GM18861 (cell line): ENCODE results near the gene CNPY1.

Experiments used
- ATAC-seq: cut with Tn5 transposase; IDR thresholded peaks from one replicate; pipeline ENCODE4 v1.9.1; 2021; ENCODE audit not compliant: unreplicated experiment

The CNPY1 gene

DNA sequence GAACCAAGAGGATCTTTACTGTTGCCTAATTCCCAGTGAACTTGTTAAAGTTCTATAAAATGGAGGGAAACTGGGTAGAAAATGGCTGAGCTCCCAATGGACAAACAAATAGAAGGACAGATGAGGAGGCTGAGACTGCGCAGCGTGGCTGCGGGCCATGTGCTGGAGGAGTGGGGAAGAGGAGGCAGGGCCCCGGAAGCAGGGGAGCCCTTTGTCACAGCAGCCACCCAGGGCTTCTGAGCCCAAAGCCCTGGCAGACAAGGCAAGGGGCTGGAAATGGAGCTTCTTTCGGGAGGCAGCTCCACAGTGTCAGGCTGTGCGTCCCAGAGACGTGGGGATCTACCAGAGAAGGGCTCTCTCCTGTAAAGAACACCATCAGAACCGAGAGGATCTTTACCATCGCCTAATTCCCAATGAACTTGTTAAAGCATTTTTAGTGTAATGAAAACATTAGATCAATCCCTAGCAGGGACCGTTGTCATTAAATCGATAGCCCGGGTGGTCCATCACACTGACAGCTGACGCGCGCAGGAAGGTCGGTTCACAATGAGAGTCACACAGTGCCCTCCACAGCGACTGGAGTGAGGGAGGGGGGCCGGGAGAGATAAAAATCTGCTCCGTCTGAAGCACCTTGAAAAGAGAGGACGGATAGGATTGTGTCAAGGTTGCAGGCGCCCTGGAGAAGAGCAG lies 14.0 kb upstream of the CNPY1 start:
- no peak for ATAC-seq

DNA sequence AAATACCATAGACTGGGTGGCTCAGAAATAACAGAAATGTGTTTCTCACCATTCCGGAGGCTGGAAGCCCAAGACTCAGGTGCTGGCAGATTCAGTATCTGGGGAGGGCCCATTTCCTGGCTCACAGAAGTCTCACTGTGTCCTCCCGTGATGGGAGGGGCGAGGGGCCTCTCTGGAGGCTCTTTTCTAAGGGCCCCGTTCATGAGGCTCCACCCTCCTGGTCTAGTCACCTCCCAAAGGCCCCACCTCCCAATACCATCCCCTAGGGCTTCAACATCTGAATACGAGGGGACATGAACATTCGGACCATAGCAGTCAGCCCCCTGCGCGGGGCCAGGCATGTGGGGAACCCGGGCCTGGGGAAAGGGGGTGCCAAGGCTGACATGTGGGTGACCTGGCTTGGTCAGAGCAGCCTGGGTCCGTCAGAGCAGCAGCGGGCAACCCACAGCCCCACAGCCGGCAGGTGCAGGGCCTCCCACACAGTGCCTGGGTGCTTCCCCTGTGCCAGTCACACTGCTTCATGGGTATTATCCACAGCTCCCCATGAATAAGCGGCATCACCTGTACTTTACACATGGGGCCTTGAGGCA lies 13.3 kb upstream of the CNPY1 start:
- no peak for ATAC-seq

DNA sequence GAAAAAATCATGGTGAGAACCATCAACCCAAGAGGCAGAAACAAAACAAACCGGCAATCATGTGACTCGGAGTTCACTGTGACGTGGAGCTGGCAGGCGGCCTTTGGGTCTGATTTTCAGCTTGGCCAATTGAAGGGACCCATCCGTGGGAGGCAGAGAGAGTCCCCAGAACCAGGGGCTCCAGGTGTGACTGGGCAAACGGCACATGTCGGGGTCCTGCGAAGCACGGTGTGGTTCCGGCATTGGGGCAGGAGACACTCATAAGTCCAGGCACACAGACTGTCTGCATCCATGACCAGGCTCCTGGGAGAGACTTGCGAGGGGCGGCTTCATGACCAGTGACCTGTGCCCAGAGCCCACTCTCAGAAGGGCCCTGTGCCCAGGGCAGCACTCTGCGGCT lies 12.6 kb upstream of the CNPY1 start:
- ATAC-seq = no peak

DNA sequence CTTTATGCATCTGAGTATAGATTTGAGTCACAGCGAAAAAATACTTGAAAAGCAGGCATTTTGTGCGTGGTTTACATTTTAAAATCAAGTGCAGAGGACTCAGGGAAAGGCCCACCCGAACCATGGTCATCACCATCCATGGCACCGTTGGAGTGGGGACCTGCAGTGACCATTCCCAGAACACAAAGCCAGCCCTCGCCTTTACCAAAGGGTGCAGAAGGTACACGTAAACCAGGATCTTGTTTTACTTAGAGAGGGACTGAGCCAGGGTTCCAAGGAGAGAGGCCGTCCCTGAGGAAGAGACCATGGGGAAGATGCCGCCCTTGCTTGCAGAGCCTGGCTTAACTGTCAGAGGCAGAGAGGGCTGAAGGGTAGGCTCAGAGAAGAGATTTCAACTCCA lies 12.0 kb upstream of the CNPY1 start:
- ATAC-seq = no peak

DNA sequence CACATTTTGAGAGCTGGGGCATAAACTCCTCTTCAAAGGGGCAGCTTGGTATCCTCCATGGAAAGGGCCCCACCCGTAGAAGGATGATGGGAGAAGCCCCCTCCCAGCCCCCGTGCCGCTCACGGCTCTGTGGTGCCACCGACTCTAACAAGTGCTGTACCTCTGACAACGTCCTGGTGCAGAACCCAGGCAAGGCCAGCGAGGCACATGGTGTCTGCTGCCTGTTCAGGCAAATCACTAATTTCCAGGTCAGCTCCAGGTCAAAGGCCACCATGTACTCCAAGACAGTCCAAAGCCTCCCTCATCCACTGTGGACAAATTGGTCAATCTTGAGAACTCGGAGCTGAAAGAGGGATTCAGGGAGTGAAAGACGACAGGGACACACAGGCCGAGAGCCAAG lies 11.4 kb upstream of the CNPY1 start:
- no peak for ATAC-seq

DNA sequence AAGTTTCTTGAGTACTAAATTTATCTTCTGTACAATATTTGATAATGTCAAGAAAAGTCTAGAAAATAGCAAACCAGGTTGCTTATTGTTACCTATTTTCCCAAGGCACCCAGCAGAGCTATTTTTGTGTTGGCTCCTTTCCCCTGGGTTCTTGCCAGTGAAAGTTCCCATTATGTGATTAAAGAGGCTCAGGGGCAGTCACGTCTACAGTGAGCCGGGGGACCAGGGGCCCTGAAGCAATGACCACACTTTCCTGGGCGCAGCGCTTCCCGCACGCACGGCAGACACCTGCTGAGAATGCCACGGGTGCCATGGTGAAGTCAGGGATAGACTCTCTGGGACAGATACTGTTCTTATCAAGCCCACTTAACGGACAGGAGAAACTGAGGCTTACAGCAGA lies 10.4 kb upstream of the CNPY1 start:
- ATAC-seq = no peak

DNA sequence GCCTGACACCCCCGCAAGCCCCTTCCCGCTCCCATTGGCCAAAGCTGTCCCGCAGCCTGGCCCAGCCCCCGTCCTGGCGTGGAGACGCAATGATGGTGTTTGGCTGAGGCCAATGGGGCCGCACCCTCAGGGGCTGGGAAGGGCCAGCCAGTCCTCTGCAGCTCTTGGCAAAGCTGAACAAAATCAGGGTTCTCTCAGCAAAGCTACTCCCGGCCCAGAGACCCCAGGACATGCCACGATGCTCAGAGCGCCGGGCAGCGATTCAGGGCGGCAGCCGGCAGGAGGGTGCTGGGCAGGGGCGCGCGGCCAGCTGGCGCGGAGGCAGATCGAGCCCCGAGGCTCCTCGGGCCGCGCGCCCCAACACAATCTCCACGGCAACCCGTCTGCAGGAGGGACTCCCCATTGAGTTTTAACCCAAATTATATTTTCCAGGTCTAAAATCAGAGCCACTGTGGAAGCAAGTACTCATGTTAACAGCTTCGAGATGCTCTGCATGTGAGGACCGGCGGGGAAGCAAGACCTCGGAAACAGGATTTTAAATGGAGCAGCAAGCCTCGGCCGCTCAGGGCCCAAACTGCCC lies 8.8 kb upstream of the CNPY1 start:
- no peak for ATAC-seq

DNA sequence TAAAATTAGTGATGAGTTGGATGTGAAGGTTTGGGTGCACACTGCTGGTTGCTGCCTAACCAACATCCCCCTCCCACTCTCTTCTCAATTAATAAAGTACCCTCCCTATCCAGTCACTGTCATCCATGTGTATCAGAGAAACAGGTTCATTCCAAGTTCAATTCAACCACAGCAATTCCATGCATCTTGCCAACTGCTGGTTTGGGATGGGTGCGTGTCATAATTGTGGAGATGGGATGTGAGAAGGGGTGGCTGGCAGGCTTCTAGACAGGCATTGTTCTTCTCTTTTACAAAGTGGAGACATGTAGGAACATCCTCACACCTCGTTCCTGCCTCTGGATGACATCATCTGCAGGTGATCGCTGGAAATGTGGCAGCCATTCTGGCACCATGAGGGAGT lies 7.5 kb upstream of the CNPY1 start:
- ATAC-seq = no peak

DNA sequence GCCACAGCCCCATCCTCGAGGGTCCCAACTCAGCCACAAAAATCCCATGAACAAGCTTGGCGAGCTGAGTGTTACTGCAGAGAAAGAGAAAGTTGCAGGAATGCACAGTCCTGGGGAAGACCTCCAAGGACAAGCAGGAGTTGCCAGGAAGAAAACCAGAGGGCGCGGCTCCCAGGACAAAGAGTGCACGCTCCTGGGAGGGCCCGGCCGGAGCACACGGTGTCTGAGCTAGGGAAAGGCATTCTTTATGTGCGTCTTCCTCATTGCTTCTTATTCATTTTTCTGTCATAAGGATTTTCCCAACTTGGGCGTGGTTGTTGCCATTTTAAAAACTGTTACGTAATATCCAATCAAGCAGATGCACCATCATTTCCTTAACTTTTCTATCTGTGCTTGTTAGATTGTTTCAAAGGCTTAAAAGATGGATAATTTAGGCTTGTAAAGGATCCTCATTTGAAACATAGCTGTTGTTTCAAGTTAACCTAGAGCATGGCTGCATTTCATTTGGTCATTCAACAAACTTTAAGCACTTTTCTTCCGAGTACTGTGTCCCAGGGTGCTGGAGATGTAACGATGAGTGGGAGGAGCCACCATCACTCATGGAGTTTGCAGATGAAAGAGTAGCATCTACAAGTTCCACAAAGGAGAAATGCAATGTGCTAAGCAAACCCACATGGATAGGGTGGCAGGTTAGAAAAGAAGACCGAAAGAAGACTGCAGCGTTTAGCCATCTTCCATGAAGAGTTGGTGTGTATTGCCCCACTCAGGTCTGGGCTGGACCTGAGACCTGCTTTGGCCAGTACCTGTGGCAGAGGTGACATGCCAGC lies 5.6 kb upstream of the CNPY1 start:
- no peak for ATAC-seq

DNA sequence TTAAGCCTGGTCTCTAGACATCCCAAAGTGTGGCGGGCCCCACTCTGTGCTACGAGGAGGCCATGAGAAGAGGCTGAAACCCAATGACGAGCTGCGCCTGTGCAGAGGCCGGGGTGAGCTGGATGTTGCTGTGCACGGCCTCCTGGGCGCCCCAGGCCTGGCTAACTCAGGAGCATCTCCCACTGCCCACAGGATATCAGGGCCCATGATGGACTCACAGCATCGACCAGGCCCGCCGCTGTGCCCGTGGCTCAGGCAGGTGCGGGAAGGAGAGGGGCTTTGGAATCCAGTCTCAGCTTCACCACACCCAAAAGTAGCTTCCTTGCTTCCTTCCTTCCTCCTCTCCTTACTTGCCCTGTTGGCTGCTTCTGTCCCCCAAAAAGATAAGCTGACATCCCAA lies 4.6 kb upstream of the CNPY1 start:
- ATAC-seq = no peak

DNA sequence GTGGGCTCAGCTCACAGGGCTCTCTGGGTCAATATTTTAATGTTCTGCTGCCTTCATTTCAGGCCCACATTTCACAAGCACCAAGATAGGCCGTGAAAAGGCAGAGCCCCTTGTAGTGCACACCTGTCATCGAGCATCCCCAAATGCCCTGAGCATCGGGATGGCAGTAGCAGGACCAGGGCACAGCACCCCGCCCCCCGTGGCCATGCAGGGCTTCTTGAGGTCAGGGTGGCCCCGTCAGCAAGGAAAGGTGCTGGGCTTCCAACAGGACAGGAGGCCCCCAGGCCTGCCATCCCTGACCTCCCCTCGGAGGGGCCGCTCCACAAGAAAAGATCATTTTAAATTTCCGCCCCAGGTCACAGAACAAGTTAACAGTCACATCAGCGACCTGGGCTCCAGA lies 2.9 kb upstream of the CNPY1 start:
- no peak for ATAC-seq

DNA sequence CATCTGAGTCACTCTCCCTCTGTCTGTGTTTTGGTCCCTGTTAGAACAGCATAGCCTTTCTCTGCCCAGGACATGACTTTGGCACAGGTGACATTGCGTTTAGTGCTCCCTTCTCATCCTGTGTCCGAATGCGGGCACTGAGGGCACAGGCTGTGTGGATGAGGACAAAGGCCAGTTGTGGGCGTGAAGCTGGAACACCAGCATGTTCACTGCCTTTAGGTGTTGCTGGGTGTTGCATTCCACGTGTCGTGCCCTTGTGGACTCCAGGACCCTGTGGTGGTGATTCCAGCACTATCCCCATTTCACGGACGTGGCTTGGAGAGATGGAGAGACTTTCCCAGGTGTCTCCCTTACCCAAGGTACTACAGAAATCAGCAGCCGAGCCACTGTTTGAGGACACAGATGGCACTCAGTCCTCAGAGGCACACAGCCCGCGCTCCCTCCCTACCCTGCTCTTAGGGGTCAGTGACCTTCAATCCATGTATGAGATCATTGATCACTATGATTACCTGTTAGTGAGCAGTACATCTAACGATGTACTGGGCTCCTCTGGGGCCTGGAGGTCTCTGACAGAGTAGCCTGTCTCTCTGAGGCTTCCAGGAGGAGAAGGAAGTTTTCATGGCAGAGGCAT lies 917 bp upstream of the CNPY1 start:
- no peak for ATAC-seq

DNA sequence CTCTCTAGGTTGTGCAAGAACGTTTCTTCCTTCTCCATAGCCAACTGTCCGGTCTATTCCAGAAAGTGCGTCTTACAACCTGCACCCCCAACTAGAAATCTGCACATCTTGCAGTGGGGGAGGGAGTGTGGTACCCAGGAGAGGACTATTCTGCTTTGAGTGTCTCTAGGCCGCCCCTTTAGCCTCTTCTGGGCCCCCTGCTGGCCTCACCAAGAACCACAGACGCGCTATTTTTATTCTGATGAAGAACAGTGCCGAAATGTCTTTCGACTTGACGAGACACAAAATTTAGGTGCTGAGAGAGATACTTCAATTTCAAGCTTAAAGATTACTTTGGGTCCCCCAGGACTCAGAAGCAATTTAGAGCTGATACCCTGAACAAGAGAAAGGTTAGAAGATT lies 1.0 kb downstream of the CNPY1 start:
- ATAC-seq = no peak

DNA sequence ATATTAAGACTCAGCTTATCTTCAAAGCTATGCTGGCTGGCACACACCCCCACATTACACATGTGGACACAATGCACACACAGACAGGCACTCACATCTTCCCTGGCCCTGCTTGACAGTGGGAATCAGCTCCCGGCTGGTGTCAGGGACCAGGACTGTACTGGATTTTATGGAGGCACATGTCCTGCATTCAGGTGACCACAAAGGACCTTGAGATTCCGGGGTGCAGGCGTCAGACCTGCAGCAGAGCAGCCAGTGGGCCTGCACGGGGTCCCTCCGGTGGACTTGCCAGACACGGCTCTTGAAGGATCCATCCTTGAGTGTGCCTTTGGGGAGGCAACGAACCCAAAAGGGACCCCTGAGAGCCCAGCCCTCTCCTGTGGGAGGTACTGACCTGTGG lies 1.9 kb downstream of the CNPY1 start:
- no peak for ATAC-seq

DNA sequence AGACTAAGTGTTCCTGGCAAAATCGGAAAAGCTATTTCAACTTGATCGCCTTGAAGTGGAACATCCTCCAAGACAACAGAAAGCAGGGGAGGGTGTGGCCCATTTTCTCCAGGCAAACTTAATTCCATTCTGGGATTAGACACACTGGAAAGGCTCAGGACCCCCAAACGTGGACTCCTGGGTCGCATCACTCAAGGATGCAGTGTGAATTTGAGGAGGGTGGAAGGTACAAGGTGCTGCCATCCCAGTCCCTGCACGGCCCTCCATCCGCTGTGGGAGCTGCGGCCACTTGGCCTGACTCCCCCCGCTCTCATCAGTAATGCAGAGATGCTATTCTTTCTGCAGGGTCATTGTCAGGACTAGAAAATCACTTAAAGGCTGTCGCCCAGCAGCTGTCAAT lies 2.4 kb downstream of the CNPY1 start:
- ATAC-seq = no peak

DNA sequence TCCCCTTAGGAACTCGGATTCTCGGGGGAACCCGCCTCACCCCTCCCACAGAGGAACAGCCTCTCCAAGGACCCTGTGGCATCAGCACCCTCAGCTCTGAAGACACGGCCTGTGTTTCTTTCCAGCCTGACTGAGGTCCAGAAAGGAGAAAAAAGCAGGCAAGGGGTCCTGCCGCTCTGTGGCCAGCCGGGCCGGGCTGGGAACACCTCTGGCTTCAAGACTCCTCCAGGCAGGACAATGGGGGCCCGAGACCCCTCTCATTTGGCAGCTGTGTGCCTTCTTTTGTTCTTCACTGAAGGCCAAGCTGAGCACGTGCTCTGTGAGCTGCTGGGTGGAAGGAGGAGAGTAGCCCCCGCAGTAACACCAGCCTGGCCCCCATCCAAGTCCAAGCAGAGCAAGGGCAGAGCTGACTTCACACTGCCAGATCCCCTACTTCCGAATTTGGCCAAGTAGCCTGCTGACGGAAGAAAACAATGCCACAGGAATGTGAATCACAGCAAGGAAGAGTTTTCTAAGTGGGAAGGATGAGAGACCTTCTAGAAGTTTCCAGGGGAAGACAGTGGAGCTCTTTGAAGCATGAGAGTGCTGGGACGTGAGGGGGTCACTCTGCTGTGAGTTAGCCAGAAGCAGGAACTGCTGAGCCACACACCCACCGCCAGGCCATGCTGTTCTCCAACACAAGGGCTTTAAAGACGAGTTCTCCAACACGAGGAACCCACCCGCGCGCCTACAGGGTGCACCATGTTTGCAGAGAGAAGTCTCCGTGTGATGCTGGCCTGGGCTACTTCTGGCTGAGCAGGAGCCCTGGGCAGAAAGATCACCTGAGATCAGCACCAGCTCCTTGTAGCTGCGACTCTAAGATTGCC lies 3.1 kb downstream of the CNPY1 start:
- ATAC-seq = no peak

DNA sequence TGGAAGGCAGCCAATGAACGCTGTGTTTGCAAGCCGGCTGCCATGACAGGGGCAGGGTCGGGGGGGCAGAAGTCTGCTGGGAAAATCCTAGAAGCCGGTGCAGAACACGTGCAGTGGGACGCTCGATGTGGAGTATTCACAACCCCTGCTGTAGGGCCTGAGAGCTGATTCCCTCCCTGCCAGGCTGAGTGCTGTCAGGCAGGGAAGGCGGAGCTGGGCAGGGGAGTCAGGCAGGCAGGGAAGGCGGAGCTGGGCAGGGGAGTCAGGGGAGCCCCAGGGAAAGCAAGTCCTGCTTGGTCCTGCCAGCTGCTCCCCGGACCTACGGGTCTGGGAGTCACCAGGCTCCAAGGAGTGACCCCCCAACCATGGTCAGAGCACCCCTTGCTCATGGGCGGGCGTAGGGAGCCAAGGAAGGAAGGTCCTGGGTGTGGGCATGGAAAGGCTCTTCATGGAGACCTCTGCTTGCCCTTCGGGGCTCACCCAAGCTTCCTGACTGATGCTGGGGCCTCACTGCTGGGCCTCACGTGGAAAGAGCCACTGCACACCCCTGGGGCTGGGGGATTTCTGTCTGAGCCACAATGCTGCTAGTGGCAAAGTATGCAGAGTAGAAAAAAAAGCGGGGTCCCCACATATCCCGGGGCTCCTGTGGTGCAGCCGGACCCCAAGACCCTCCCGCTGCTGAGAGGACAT lies 4.2 kb downstream of the CNPY1 start:
- ATAC-seq = no peak

DNA sequence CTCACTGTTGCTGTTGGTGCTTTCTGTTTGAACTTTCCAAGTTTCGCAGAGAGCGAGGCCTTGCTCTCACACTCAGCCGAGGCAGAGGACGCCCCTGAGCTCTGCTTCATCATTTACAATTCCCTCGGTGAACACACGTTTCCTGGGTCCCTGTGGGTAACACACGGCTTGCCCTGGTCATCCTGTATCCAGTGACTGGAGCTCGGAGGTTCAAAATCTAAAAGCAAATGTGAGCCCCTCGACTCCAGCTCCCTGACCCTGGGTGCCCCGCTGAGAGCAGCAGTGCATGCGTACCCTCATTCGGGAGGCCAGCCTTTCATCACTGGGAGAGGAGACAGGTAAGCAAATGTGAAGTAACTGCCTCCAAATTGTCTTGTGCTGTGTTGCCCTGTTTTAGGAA lies 5.8 kb downstream of the CNPY1 start:
- no peak for ATAC-seq

DNA sequence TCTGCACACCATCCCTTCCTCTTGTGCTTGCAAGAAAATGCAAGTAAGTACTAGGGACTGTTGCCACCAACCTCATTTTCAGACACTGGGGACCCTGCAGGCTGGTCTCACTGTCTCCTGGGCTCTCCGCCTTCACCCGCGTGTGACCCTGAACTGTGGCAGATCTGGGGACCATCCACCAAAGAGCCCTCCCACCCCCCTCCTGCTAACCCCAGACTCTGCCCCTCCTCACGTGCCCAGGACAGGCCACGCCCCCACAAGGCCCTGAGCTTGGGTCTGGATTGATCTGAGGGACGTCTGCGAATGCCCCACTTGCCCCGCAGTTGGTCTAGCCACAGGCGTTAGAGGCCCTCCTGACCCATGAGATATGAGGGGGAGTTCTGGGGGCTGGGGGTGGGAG lies 8.1 kb downstream of the CNPY1 start:
- no peak for ATAC-seq

DNA sequence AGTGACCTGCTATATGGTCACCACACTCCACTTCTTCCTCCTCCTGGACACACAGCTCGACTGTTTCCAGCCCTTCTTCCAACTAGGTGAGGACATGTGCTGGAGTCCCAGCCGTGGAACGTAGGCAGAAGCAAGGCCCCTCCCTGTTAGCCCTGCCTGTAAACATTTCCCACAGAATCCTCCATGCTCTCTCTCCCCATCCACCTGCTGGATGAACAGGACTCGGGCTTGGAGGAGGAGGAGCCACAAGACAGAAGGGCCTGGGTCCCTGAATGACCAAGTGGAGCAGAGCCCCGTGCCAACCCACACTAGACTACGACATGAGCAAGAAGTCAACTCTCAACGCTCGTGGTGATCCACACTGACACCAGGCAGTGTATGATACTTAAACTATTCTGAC lies 9.9 kb downstream of the CNPY1 start:
- ATAC-seq = no peak
